Mesenchymal stem cell (in vitro differentiated cells and primary cell): ENCODE results near the gene ZC3HAV1.

Experiments
- DNase-seq: peaks from one replicate; pipeline ENCODE4 v3.0.0-alpha.2; 2013
- H2AFZ ChIP-seq: one replicate; pipeline ENCODE4 v1.6.1; 2013; ENCODE audit warnings: low read depth, mild to moderate bottlenecking, control low read depth, inconsistent platforms, low read length, moderate library complexity
- H2AK5ac ChIP-seq: 2 replicates; pipeline ENCODE4 v1.6.1; 2013; ENCODE audit warnings: low read length, moderate library complexity, mild to moderate bottlenecking, inconsistent platforms; ENCODE audit not compliant: severe bottlenecking
- H2BK120ac ChIP-seq: one replicate; pipeline ENCODE4 v1.6.1; 2013; ENCODE audit warnings: low read depth, mild to moderate bottlenecking, inconsistent platforms, low read length, moderate library complexity
- H2BK12ac ChIP-seq, 2 experiments: one replicate each; pipeline ENCODE4 v1.6.1; 2013; ENCODE audit warnings: inconsistent platforms in 2 of 2, low read length in 2 of 2, mild to moderate bottlenecking in 2 of 2, moderate library complexity in 2 of 2, control low read depth in 1 of 2
- H2BK15ac ChIP-seq: one replicate; pipeline ENCODE4 v1.6.1; 2013; ENCODE audit warnings: mild to moderate bottlenecking, low read depth, inconsistent platforms; ENCODE audit not compliant: poor library complexity, severe bottlenecking
- H2BK5ac ChIP-seq: 2 replicates; pipeline ENCODE4 v1.6.1; 2013; ENCODE audit warnings: low read depth, mild to moderate bottlenecking, low read length, control low read depth, inconsistent platforms; ENCODE audit not compliant: poor library complexity, severe bottlenecking
- H3K14ac ChIP-seq, 2 experiments: one replicate each; pipeline ENCODE4 v1.6.1; 2013; ENCODE audit warnings: inconsistent platforms in 2 of 2, low read length in 2 of 2, control low read depth in 1 of 2, mild to moderate bottlenecking in 1 of 2, moderate library complexity in 1 of 2
- H3K18ac ChIP-seq, 2 experiments: one replicate each; pipeline ENCODE4 v1.6.1; 2013; ENCODE audit warnings: inconsistent platforms in 2 of 2, low read length in 2 of 2, control low read depth in 1 of 2, low read depth in 1 of 2, mild to moderate bottlenecking in 1 of 2
- H3K23ac ChIP-seq, 2 experiments: one replicate each; pipeline ENCODE4 v1.6.1; 2013; ENCODE audit warnings: inconsistent platforms in 2 of 2, low read length in 2 of 2, mild to moderate bottlenecking in 2 of 2, moderate library complexity in 2 of 2, control low read depth in 1 of 2
- H3K27ac ChIP-seq: 2 replicates; pipeline ENCODE4 v1.5.1; 2013; ENCODE audit warnings: mild to moderate bottlenecking, moderate library complexity, low read length, control low read depth, inconsistent platforms; ENCODE audit not compliant: poor library complexity, severe bottlenecking
- H3K27me3 ChIP-seq, 2 experiments: 2 replicates each; pipeline versions ENCODE4 v1.6.1 to v1.7.0; 2013; ENCODE audit warnings: low read length in 2 of 2, mild to moderate bottlenecking in 2 of 2, moderate library complexity in 2 of 2, control low read depth in 1 of 2, inconsistent platforms in 1 of 2; ENCODE audit not compliant: control insufficient read depth in 1 of 2, insufficient read depth in 1 of 2
- H3K36me3 ChIP-seq, 2 experiments: 2 replicates each; pipeline versions ENCODE4 v1.6.1 to v1.7.0; 2013; ENCODE audit warnings: low read length in 2 of 2, control low read depth in 1 of 2, inconsistent platforms in 1 of 2, low read depth in 1 of 2, mild to moderate bottlenecking in 1 of 2; ENCODE audit not compliant: insufficient read depth in 2 of 2, control insufficient read depth in 1 of 2
- H3K4ac ChIP-seq, 2 experiments: one replicate each; pipeline ENCODE4 v1.6.1; 2013; ENCODE audit warnings: inconsistent platforms in 2 of 2, low read length in 2 of 2, mild to moderate bottlenecking in 2 of 2, moderate library complexity in 2 of 2, control low read depth in 1 of 2, low read depth in 1 of 2
- H3K4me1 ChIP-seq: 2 replicates; pipeline ENCODE4 v1.6.1; 2013; ENCODE audit warnings: low read depth, low read length, control low read depth; ENCODE audit not compliant: control insufficient read depth, insufficient read depth
- H3K4me2 ChIP-seq: 2 replicates; pipeline ENCODE4 v1.6.1; 2013; ENCODE audit warnings: low read length, mild to moderate bottlenecking, inconsistent platforms; ENCODE audit not compliant: poor library complexity, severe bottlenecking
- H3K4me3 ChIP-seq, 2 experiments: 2 replicates each; pipeline versions ENCODE4 v1.5.1 to v1.7.0; 2013; ENCODE audit warnings: low read length in 2 of 2, mild to moderate bottlenecking in 2 of 2, control low read depth in 1 of 2, low read depth in 1 of 2; ENCODE audit not compliant: insufficient read depth in 1 of 2
- H3K79me1 ChIP-seq: replicated peaks from 2 replicates; pipeline ENCODE4 v1.6.1; 2013; ENCODE audit warnings: mild to moderate bottlenecking, control low read depth, low read length, inconsistent platforms; ENCODE audit not compliant: poor library complexity, severe bottlenecking
- H3K9ac ChIP-seq: 2 replicates; pipeline ENCODE4 v1.7.0; 2013; ENCODE audit warnings: mild to moderate bottlenecking, low read length, moderate library complexity
- H3K9me3 ChIP-seq: 2 replicates; pipeline ENCODE4 v1.7.0; 2013; ENCODE audit warnings: mild to moderate bottlenecking, low read length; ENCODE audit not compliant: control insufficient read depth
- H4K8ac ChIP-seq: one replicate; pipeline ENCODE4 v1.6.1; 2013; ENCODE audit warnings: inconsistent platforms, mild to moderate bottlenecking, low read length, moderate library complexity
- H4K91ac ChIP-seq: one replicate; pipeline ENCODE4 v1.6.1; 2013; ENCODE audit warnings: mild to moderate bottlenecking, low read length, inconsistent platforms
- WGBS: methylation state at CpG from one replicate; pipeline ENCODE4 v1.1.7; 2013; ENCODE audit warnings: mixed read lengths; 5-methylcytosine and 5-hydroxymethylcytosine counted together

ZC3HAV1 gene

DNA sequence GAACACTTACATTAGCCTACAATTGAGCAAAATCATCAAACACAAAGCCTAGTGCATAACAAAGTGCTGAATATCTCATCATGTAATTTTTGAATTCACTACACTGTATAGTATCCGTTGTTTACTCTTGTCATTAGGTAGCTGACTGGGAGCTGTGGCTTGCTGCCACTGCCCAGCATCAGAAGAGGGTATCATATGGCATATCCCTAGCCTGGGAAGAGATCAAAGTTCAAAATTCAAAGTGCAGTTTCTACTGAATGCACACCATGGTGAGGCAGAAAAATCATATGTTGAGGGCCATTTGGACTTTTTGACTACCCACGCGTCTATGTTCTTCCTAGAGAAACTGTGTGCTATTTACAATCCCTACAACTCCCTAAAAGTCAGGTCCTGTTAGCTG lies 7.5 kb upstream of the ZC3HAV1 start:
- Histone ChIP-seq H2BK15ac (no peak overlapping the region), H3K36me3 (no peaks in the 10 kb centered on the region), H4K91ac (no peak overlapping the region), H3K4me1 (peaks cover 4% of the 10 kb centered on the region), H3K4me2 (no peak overlapping the region), H3K9ac (no peak overlapping the region), H4K8ac (no peak overlapping the region), H2AFZ (no peak overlapping the region), H3K4me3 (no peak overlapping the region), H3K23ac (no peak overlapping the region), H3K9me3 (no peaks in the 10 kb centered on the region), H2BK120ac (no peak overlapping the region), H2BK5ac (no peak overlapping the region), H3K4ac (no peak overlapping the region), H3K79me1 (no peaks in the 10 kb centered on the region), H3K27ac (no peak overlapping the region), H3K18ac (no peak overlapping the region), H2BK12ac (no peak overlapping the region), H2AK5ac (no peak overlapping the region), H3K14ac (no peak overlapping the region), H3K27me3 (peaks cover 0 to 3% of the 10 kb centered on the region in 2 experiments)
- WGBS, result 97% methylated on average over 3 of the region's 3 CpGs
- DNase-seq, result no peak

DNA sequence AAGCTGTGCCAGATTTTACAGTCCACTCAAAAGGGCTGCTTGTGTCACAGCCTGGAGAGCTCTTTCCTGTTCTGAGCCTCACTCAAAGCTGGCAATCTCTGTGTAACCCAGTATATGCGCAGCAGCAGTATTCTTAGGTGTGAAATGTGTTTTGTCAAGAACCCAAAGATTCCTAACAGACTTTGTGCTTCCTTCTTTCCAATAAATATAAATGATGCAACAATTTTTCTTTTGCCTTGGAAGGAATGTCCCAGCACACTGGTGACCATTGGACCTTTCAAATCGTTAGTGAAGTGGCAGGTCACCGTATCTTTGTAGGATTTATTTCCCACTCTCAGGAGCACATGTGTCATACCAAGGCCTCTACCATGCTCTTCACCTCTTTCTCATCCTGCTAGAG lies 5.6 kb upstream of the ZC3HAV1 start:
- WGBS, result 93% methylated on average over 3 of the region's 3 CpGs
- Histone ChIP-seq H3K27me3 (no peaks in the 10 kb centered on the region), H3K4me1 (peaks cover 4% of the 10 kb centered on the region), H2BK5ac (no peak overlapping the region), H3K9ac (no peak overlapping the region), H3K36me3 (no peaks in the 10 kb centered on the region), H4K91ac (no peak overlapping the region), H3K18ac (no peak overlapping the region), H3K27ac (no peak overlapping the region), H2BK120ac (no peak overlapping the region), H2AK5ac (no peak overlapping the region), H3K4me3 (no peak overlapping the region), H2AFZ (no peak overlapping the region), H3K9me3 (no peaks in the 10 kb centered on the region), H2BK15ac (no peak overlapping the region), H3K14ac (no peak overlapping the region), H3K4ac (no peak overlapping the region), H3K79me1 (no peaks in the 10 kb centered on the region), H4K8ac (no peak overlapping the region), H3K23ac (no peak overlapping the region), H2BK12ac (no peak overlapping the region), H3K4me2 (no peak overlapping the region)
- DNase-seq, result no peak

DNA sequence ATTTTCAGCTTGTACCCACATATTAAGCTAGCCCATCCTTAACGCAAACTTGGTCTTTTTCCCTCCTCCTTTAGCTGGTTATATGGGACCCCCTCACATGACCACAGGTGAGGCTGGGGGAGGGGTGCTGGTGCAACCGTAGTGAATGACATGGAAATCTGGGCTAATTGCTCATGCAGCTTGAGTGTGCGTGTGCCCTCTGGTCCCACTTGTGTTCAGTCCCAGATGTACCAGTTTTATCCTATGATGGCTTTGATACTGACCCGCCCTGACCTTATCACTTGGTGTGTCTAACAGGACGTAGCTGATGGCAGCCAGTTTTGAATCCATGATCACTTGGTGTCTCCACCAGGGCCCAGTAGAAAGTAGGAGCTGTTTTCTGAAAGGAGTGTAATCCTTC lies 5.1 kb upstream of the ZC3HAV1 start:
- Histone ChIP-seq H3K4me3 (no peak overlapping the region), H3K36me3 (no peaks in the 10 kb centered on the region), H3K9me3 (no peaks in the 10 kb centered on the region), H2BK5ac (no peak overlapping the region), H3K4me1 (peaks cover 7% of the 10 kb centered on the region), H3K9ac (no peak overlapping the region), H3K27ac (no peak overlapping the region), H2BK15ac (no peak overlapping the region), H3K79me1 (no peaks in the 10 kb centered on the region), H2AFZ (no peak overlapping the region), H4K8ac (no peak overlapping the region), H3K4ac (no peak overlapping the region), H2BK120ac (no peak overlapping the region), H2BK12ac (no peak overlapping the region), H3K14ac (no peak overlapping the region), H2AK5ac (no peak overlapping the region), H3K4me2 (no peak overlapping the region), H4K91ac (no peak overlapping the region), H3K27me3 (no peaks in the 10 kb centered on the region), H3K23ac (no peak overlapping the region), H3K18ac (no peak overlapping the region)
- 95% methylated on average over 4 of the region's 5 CpGs for WGBS
- DNase-seq, result no peak

DNA sequence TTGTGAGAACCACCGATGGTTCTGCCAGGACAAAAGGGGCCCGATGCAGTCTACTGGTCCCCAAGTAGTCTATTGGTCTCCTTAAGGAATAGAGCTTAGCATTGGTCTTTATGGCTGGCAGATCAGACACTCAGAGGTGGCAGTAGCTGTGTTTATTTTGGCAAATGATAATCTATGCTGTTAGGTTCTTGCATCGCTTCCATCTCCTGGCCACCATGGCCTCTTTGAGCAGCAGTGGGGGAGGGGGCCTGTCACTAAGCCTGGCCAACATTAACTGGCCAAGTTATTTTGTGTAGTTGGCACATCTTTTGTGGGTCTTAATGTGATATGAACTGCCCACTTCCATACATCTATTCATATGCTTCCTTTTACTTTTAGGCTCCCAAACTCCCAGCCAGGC lies 4.5 kb upstream of the ZC3HAV1 start:
- Histone ChIP-seq H3K36me3 (no peaks in the 10 kb centered on the region), H3K18ac (no peak overlapping the region), H2BK12ac (no peak overlapping the region), H3K4me1 (peaks cover 7% of the 10 kb centered on the region), H2AFZ (no peak overlapping the region), H3K4me2 (peak overlapping the region; percentile 23), H3K27ac (no peak overlapping the region), H3K14ac (no peak overlapping the region), H3K9ac (no peak overlapping the region), H2AK5ac (no peak overlapping the region), H3K4me3 (no peak overlapping the region), H2BK15ac (no peak overlapping the region), H2BK5ac (no peak overlapping the region), H3K79me1 (no peaks in the 10 kb centered on the region), H3K4ac (no peak overlapping the region), H4K8ac (no peak overlapping the region), H3K9me3 (no peaks in the 10 kb centered on the region), H4K91ac (no peak overlapping the region), H3K27me3 (no peaks in the 10 kb centered on the region), H2BK120ac (no peak overlapping the region), H3K23ac (no peak overlapping the region)
- DNase-seq, result no peak
- WGBS, result 99% methylated on average over 3 of the region's 3 CpGs
